Suprapubic skin (tissue), 4 donors: ENCODE measurements around the gene NPBWR2.

Experiments used
- CTCF ChIP-seq, 2 donors: fragments of 200-600 bp in 1 of 2; fragments of 450-650 bp in 1 of 2; sonication (generic) in 1 of 2; IDR thresholded peaks; one replicate each; pipeline ENCODE4 v1.5.1; 2016 to 2019; ENCODE audit warnings: antibody characterized with exemption in 2 of 2, mild to moderate bottlenecking in 1 of 2, moderate library complexity in 1 of 2
- POLR2A ChIP-seq, 2 donors: fragments of 450-650 bp; IDR thresholded peaks; one replicate each; pipeline ENCODE4 v1.6.1; 2017; ENCODE audit warnings: antibody characterized with exemption in 2 of 2, mild to moderate bottlenecking in 2 of 2, moderate library complexity in 2 of 2
- POLR2AphosphoS5 ChIP-seq, 3 donors: sonication (generic); formaldehyde crosslinking; IDR thresholded peaks; one replicate each; pipeline ENCODE4 v1.6.1; 2017; ENCODE audit warnings: antibody characterized with exemption in 3 of 3

- TF ChIP-seq POLR2A (IDR thresholded peaks at IDR 0.05) (no peak), POLR2AphosphoS5 (IDR thresholded peaks at IDR 0.05) (no peak), CTCF (IDR thresholded peaks at IDR 0.05) (no peak)
These were observed 5.5 kb upstream of the NPBWR2 start for GRCh38 chr20:64112691-64113443.
